CD14-positive monocyte (primary cell): ENCODE results near the gene TMCC1. TPM values are rescaled to one million over a fixed set of nuclear protein-coding genes. Genes with fewer than 3 reads are reported as not detected.

Experiments used
- DNase-seq, 3 donors: peaks; one replicate each; pipeline ENCODE4 v3.0.0-alpha.2; 2011 to 2022
- H2AFZ ChIP-seq: 2 replicates; pipeline ENCODE4 v1.6.0; 2012; ENCODE audit warnings: mild to moderate bottlenecking, low read depth, low read length, inconsistent platforms; ENCODE audit not compliant: insufficient read depth, poor library complexity, severe bottlenecking
- H3K27ac ChIP-seq, 2 donors: 1 replicate in 1 of 2; 2 replicates in 1 of 2; pipeline ENCODE4 v1.5.1; 2012 to 2013; ENCODE audit warnings: low read length in 2 of 2, control low read depth in 1 of 2, inconsistent platforms in 1 of 2, low read depth in 1 of 2, mild to moderate bottlenecking in 1 of 2
- H3K27me3 ChIP-seq, 2 donors: one replicate each; pipeline versions ENCODE4 v1.6.0 to v1.6.1; 2011 to 2013; ENCODE audit warnings: low read length in 2 of 2; ENCODE audit not compliant: control insufficient read depth in 2 of 2, insufficient read depth in 2 of 2
- H3K36me3 ChIP-seq, 2 donors: replicated peaks in 1 of 2; 1 replicate in 1 of 2; 2 replicates in 1 of 2; pipeline versions ENCODE4 v1.5.1 to v1.6.1; 2012 to 2013; ENCODE audit warnings: low read length in 2 of 2, control low read depth in 1 of 2, inconsistent platforms in 1 of 2, mild to moderate bottlenecking in 1 of 2; ENCODE audit not compliant: insufficient read depth in 2 of 2, control insufficient read depth in 1 of 2
- H3K4me1 ChIP-seq, 2 donors: 1 replicate in 1 of 2; 2 replicates in 1 of 2; pipeline versions ENCODE4 v1.5.1 to v1.6.1; 2012 to 2013; ENCODE audit warnings: low read length in 2 of 2, control low read depth in 1 of 2, inconsistent platforms in 1 of 2, mild to moderate bottlenecking in 1 of 2, moderate library complexity in 1 of 2; ENCODE audit not compliant: insufficient read depth in 2 of 2, control insufficient read depth in 1 of 2
- H3K4me2 ChIP-seq: replicated peaks from 2 replicates; pipeline ENCODE3; 2012; ENCODE audit warnings: low read length, moderate library complexity, mild to moderate bottlenecking; ENCODE audit not compliant: poor library complexity, severe bottlenecking; ENCODE audit errors: extremely low read depth
- H3K4me3 ChIP-seq, 3 experiments: fragments of 200-600 bp in 1 of 3; sonication (generic) in 1 of 3; replicated peaks in 1 of 3; 1 replicate in 2 of 3; 2 replicates in 1 of 3; pipeline ENCODE4 v1.5.1; 2011 to 2013; ENCODE audit warnings: low read length in 3 of 3, mild to moderate bottlenecking in 3 of 3, control low read depth in 2 of 3, low read depth in 2 of 3, inconsistent platforms in 1 of 3, moderate library complexity in 1 of 3
- H3K79me2 ChIP-seq: 2 replicates; pipeline ENCODE4 v1.6.0; 2012; ENCODE audit warnings: mild to moderate bottlenecking, control low read depth, inconsistent platforms, low read length, moderate library complexity; ENCODE audit not compliant: insufficient read depth
- H3K9ac ChIP-seq: 2 replicates; pipeline ENCODE4 v1.6.0; 2017; ENCODE audit warnings: low read length, mild to moderate bottlenecking; ENCODE audit not compliant: insufficient read depth, poor library complexity, severe bottlenecking
- H3K9me3 ChIP-seq, 2 donors: replicated peaks in 1 of 2; 1 replicate in 1 of 2; 2 replicates in 1 of 2; pipeline versions ENCODE4 v1.5.1 to v1.6.1; 2012 to 2013; ENCODE audit warnings: low read length in 2 of 2, control low read depth in 1 of 2; ENCODE audit not compliant: control insufficient read depth in 1 of 2, insufficient read depth in 1 of 2
- H4K20me1 ChIP-seq: 2 replicates; pipeline ENCODE4 v1.6.0; 2012; ENCODE audit warnings: mild to moderate bottlenecking, low read length, control low read depth, moderate library complexity; ENCODE audit not compliant: insufficient read depth
- H3K27ac Mint-ChIP-seq, 7 donors: one replicate each; pipeline ENCODE4 v1.8.0; 2020; ENCODE audit warnings: mild to moderate bottlenecking in 7 of 7, mixed read lengths in 7 of 7, moderate library complexity in 6 of 7, inconsistent platforms in 2 of 7
- H3K27me3 Mint-ChIP-seq, 3 donors: one replicate each; pipeline ENCODE4 v1.8.0; 2021 to 2022; ENCODE audit warnings: low read depth in 3 of 3, mild to moderate bottlenecking in 3 of 3, mixed read lengths in 3 of 3, moderate library complexity in 3 of 3, inconsistent platforms in 1 of 3
- H3K36me3 Mint-ChIP-seq, 2 donors: one replicate each; pipeline ENCODE4 v1.8.0; 2020; ENCODE audit warnings: mixed read lengths in 2 of 2, inconsistent platforms in 1 of 2, mild to moderate bottlenecking in 1 of 2
- H3K4me1 Mint-ChIP-seq: one replicate; pipeline ENCODE4 v1.8.0; 2020; ENCODE audit warnings: mild to moderate bottlenecking, mixed read lengths
- H3K4me3 Mint-ChIP-seq, 2 donors: one replicate each; pipeline ENCODE4 v1.8.0; 2020; ENCODE audit warnings: mild to moderate bottlenecking in 2 of 2, mixed read lengths in 2 of 2, moderate library complexity in 1 of 2
- H3K9me3 Mint-ChIP-seq, 7 donors: one replicate each; pipeline ENCODE4 v1.8.0; 2020 to 2022; ENCODE audit warnings: mixed read lengths in 7 of 7, mild to moderate bottlenecking in 6 of 7, moderate library complexity in 6 of 7, inconsistent platforms in 2 of 7
- WGBS: methylation state at CpG from one replicate; pipeline ENCODE4 v1.1.5; 2013; ENCODE audit warnings: missing lambda C conversion rate; ENCODE audit not compliant: insufficient coverage; 5-methylcytosine and 5-hydroxymethylcytosine counted together
- intact Hi-C, 2 donors: fragments of 100-400 bp; cut with micrococcal nuclease; formaldehyde crosslinking; loops; one replicate each; pipeline versions ENCODE4 v1.15.0 to v1.15.1; 2023
- polyA plus RNA-seq, 3 donors: library from polyadenylated mRNA; depleted of rRNA in 1 of 3; unstranded in 2 of 3; stranded (reverse) in 1 of 3; fragments of 300-500 nt in 2 of 3; fragments of >200 nt in 1 of 3; fragmentation: Illumina TruSeq in 2 of 3; gene quantifications; 1 replicate in 2 of 3; 2 replicates in 1 of 3; pipeline ENCODE4 v1.2.3, GENCODE V29; 2012 to 2021
- TF ChIP-seq, protein P1 (sequence below): fragments of 200-600 bp; IDR thresholded peaks from one replicate; pipeline ENCODE4 v1.8.0; 2022; ENCODE audit warnings: antibody characterized with exemption, mild to moderate bottlenecking

Gene TMCC1
- polyA plus RNA-seq, 3 donors = 5.0 to 10.2 (median 5.0) TPM

DNA sequence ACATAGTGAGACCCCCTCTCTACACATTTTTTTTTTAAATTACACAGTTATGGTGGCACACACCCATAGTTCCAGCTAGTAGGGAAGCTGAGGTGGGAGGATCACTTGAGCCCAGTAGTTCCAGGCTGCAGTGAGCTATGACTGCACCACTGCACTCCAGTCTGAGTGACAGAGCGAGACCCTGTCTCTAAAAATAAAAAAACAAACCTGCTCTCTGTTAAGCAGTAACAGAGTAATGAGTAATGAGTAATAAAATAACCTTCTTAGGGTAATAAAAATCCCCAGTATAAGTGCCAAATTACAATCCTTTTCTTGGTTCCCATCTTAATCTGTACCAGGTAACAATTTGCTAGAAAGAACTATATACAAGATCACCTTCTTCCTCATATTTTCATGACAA, 221.1 kb downstream of the TMCC1 start:
- Histone ChIP-seq H3K4me3 (no peak overlapping the region), H3K27ac (no peak overlapping the region), H3K36me3 (peaks cover 17 to 19% of the 10 kb centered on the region in 2 donors), H3K4me2 (no peak overlapping the region), H3K79me2 (no peaks in the 10 kb centered on the region), H4K20me1 (peaks cover 21% of the 10 kb centered on the region), H3K9ac (no peak overlapping the region), H3K4me1 (no peaks in the 10 kb centered on the region), H3K9me3 (no peaks in the 10 kb centered on the region), H2AFZ (no peak overlapping the region), H3K27me3 (no peaks in the 10 kb centered on the region)
- Mint-ChIP-seq H3K27ac (no peak overlapping the region), H3K4me3 (no peak overlapping the region), H3K27me3 (peaks cover 0 to 2% (median 0%) of the 10 kb centered on the region in 3 donors), H3K36me3 (peaks cover 23 to 24% of the 10 kb centered on the region in 2 donors), H3K4me1 (peaks cover 8% of the 10 kb centered on the region), H3K9me3 (no peaks in the 10 kb centered on the region)
- TF ChIP-seq, protein P1, sequence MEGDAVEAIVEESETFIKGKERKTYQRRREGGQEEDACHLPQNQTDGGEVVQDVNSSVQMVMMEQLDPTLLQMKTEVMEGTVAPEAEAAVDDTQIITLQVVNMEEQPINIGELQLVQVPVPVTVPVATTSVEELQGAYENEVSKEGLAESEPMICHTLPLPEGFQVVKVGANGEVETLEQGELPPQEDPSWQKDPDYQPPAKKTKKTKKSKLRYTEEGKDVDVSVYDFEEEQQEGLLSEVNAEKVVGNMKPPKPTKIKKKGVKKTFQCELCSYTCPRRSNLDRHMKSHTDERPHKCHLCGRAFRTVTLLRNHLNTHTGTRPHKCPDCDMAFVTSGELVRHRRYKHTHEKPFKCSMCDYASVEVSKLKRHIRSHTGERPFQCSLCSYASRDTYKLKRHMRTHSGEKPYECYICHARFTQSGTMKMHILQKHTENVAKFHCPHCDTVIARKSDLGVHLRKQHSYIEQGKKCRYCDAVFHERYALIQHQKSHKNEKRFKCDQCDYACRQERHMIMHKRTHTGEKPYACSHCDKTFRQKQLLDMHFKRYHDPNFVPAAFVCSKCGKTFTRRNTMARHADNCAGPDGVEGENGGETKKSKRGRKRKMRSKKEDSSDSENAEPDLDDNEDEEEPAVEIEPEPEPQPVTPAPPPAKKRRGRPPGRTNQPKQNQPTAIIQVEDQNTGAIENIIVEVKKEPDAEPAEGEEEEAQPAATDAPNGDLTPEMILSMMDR = no peak
- DNase-seq = no peak
- WGBS = no CpG with 5 or more reads among the region's 1 CpG
- intact Hi-C loops = no loop called here

DNA sequence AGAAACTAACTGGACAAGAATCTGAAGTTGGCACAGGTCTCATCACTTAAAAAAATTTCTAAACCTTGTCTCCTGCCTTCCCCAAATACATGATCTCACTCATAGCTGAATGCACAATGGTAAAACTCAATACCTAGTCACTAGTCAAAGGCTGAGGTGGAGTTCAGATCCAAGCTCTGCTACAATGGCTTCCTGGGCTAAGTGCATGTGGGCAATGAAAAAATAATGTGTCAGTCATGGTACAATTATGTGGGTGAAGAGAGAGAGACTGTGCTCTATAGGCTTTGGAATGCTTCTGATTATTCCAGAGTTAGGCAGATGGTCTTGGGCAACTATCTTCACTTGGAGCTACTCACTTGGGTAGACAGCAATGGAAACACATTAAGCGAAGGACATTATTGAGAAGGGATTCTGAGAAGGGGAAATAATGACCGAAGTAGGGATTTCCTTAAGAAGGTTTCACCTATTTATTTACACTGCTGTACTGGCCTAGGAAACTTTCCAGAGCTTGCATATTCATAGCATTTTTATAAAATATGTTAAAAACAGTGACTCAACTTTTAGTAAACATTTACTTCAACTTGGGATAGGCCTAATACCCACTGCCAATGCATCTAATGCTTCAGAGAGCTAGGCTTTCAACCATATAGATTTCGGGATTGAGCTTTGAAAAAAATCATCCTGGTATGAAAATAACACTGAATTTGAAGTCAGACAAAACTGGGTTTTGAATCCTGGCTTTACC, 228.3 kb downstream of the TMCC1 start:
- Histone ChIP-seq H3K79me2 (no peaks in the 10 kb centered on the region), H3K27ac (no peak overlapping the region), H3K36me3 (peaks cover 8% of the 10 kb centered on the region in 2 donors), H4K20me1 (peaks cover 8% of the 10 kb centered on the region), H3K4me2 (no peak overlapping the region), H3K9me3 (no peaks in the 10 kb centered on the region), H2AFZ (no peak overlapping the region), H3K27me3 (no peaks in the 10 kb centered on the region), H3K4me3 (no peak overlapping the region), H3K9ac (no peak overlapping the region), H3K4me1 (no peaks in the 10 kb centered on the region)
- no CpG with 5 or more reads among the region's 3 CpGs for WGBS
- H3K4me1 Mint-ChIP-seq = no peaks in the 10 kb centered on the region
- DNase-seq = no peak
- H3K27ac Mint-ChIP-seq = no peak overlapping the region
- no peaks in the 10 kb centered on the region for H3K9me3 Mint-ChIP-seq
- TF ChIP-seq, protein P1 = no peak
- no peaks in the 10 kb centered on the region for H3K27me3 Mint-ChIP-seq
- intact Hi-C loops = no loop called here
- H3K36me3 Mint-ChIP-seq = peaks cover 19 to 23% of the 10 kb centered on the region in 2 donors
- H3K4me3 Mint-ChIP-seq = no peak overlapping the region
